ENCODE data around the gene SF3A1. TPM values are rescaled to one million over a fixed set of nuclear protein-coding genes. Genes with fewer than 3 reads are reported as not detected.

Gene SF3A1
- total and polyA plus RNA-seq, 4 donors: 15.8 to 157 (median 45.1) TPM

DNA sequence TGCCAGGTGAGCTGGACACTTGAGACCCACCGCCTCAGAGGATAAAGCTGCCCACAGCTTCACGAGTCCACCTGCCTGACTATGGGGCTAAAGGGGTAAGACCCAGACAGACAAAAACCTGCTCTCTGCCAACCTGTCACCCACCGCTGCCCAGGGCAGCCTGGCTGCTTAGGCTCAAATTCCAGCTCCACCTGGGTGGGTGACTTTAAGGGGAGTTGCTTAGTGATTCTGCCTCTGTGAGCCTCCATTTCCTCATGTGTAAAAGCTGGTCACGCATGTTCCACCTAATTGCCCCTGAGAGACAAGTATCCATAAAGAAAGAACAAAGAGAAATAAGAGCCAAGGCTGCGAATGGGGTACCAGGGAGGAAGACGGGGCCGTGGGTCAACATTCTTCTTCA, 63.7 kb downstream of the SF3A1 start:
- H3K9ac ChIP-seq (ENCODE audit: insufficient read depth in 1 of 2, low read length in 2 of 2): no peak overlapping the region
- no peak for ATAC-seq (ENCODE audit: insufficient read depth, low FRiP score)
- no peaks in the 10 kb centered on the region for H3K9me3 ChIP-seq (ENCODE audit: control insufficient read depth in 4 of 4, insufficient read depth in 3 of 4, low read length in 3 of 4)
- H3K4me1 ChIP-seq (ENCODE audit: control insufficient read depth in 5 of 5, insufficient read depth in 5 of 5, low read length in 5 of 5): peaks cover 4 to 32% (median 29%) of the 10 kb centered on the region in 5 donors
- no peaks in the 10 kb centered on the region for H3K27me3 ChIP-seq (ENCODE audit: control insufficient read depth in 3 of 3, insufficient read depth in 3 of 3, low read length in 2 of 3)
- H3K4me3 ChIP-seq: no peak overlapping the region
- 94 to 98% methylated on average over 7 of the region's 7 CpGs for WGBS, 2 donors
- peaks cover 0 to 46% (median 29%) of the 10 kb centered on the region in 4 donors for H3K36me3 ChIP-seq (ENCODE audit: control insufficient read depth in 4 of 4, insufficient read depth in 4 of 4, low read length in 4 of 4)
- H3K27ac ChIP-seq (ENCODE audit: low read depth in 1 of 2, low read length in 1 of 2): peak overlapping the region in 1 of 2 donors; percentile 89
- no peak for TF ChIP-seq CTCF (IDR thresholded peaks at IDR 0.05; ENCODE audit: control extremely low read depth, extremely low read depth)
- no peak for DNase-seq

DNA sequence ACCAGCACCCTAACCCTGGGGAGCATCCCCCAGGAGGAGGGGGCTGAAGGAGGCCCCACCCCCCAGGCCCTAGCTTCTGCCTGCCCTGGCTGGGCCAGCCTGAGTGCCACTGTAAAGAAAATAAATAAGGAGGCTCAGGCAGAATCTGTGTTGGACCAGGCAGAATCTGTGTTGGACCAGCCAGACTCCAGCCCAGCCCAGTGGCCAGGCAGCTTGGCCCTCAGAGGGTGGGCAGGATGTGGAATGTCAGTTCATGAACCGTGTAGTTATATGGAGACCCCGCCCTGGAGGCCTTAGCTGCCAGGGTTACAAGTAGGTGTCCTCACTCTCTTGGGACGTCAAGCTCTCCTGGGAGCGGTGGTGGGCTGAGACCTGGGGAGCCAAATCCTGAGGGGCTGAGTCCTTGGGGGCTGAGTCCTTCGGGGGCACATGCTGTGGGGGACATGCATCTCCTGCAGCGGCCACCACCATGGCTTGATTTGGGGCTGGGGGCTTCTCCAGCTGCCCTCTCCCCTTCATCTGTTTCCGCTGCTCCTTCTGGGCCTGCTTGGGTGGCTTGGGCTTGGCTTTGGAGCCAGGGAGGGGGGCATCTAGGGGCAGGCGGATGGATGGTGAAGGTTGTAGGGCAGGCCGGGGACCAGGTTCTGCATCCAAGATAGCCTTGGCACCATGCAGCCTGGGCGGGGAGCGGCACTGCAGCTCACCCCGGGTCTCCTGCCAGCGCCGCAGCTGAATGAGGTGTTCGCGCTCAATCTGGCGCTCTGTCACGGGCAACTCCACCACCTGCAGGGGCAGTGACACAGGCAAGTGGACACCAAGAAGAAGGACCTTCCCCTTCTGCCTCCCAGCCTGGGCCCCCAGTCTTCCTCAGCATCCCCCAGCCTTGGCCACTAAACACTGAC, 64.4 kb downstream of the SF3A1 start:
- no peak for ATAC-seq (ENCODE audit: insufficient read depth, low FRiP score)
- peaks cover 0 to 40% (median 26%) of the 10 kb centered on the region in 4 donors for H3K36me3 ChIP-seq (ENCODE audit: control insufficient read depth in 4 of 4, insufficient read depth in 4 of 4, low read length in 4 of 4)
- 91 to 92% methylated on average over 18 of the region's 18 CpGs for WGBS, 2 donors
- H3K4me3 ChIP-seq: no peak overlapping the region
- no peaks in the 10 kb centered on the region for H3K9me3 ChIP-seq (ENCODE audit: control insufficient read depth in 4 of 4, insufficient read depth in 3 of 4, low read length in 3 of 4)
- no peak overlapping the region for H3K9ac ChIP-seq (ENCODE audit: insufficient read depth in 1 of 2, low read length in 2 of 2)
- peaks cover 4 to 35% (median 25%) of the 10 kb centered on the region in 5 donors for H3K4me1 ChIP-seq (ENCODE audit: control insufficient read depth in 5 of 5, insufficient read depth in 5 of 5, low read length in 5 of 5)
- H3K27me3 ChIP-seq (ENCODE audit: control insufficient read depth in 3 of 3, insufficient read depth in 3 of 3, low read length in 2 of 3): no peaks in the 10 kb centered on the region
- no peak for TF ChIP-seq CTCF (IDR thresholded peaks at IDR 0.05; ENCODE audit: control extremely low read depth, extremely low read depth)
- peak overlapping the region; percentile 74 to 89 for H3K27ac ChIP-seq (ENCODE audit: low read depth in 1 of 2, low read length in 1 of 2)
- DNase-seq: no peak

DNA sequence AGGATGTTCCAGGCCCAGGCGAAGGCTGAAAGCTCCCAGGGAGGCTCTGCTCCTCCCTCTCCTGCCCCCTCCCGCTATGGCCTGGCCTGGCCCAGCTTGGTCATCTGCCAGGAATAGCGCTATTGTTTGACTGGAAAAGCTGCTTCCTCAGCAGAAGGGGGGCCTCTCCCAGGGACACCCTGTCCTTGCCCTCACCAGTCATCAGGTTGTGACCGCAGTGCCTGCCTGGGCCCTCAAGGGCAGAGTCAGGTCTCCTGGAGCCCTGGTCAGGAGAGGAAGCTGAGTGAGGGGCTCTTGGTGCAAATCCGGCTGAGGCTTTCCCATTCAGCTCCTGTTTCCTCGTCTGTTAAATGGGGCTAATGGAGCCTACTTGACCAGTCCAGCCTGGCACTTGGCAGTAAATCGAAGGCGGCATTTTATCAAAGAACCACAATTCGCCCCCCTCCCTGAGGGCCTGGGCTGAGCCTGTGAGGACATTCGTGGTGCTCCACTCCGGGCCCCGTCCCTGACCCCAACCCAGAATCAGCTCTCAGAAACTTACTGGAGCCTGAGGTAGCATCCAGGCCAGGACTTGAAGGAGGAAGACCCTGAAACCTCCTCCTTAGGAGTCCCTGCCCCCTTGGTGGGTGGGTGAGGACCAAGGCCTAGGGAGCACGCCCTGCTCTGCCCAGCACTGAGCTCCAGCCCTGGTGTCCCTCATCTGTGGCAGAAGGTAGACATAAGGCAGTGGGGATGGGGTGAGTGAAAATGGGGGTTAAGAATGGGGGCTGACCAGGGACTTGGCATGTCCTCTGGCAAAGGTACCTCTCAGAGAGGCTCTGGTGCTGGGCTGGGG, 65.4 kb downstream of the SF3A1 start:
- peaks cover 0 to 36% (median 24%) of the 10 kb centered on the region in 4 donors for H3K36me3 ChIP-seq (ENCODE audit: control insufficient read depth in 4 of 4, insufficient read depth in 4 of 4, low read length in 4 of 4)
- H3K27me3 ChIP-seq (ENCODE audit: control insufficient read depth in 3 of 3, insufficient read depth in 3 of 3, low read length in 2 of 3): no peaks in the 10 kb centered on the region
- peaks cover 4 to 35% (median 21%) of the 10 kb centered on the region in 5 donors for H3K4me1 ChIP-seq (ENCODE audit: control insufficient read depth in 5 of 5, insufficient read depth in 5 of 5, low read length in 5 of 5)
- no peaks in the 10 kb centered on the region for H3K9me3 ChIP-seq (ENCODE audit: control insufficient read depth in 4 of 4, insufficient read depth in 3 of 4, low read length in 3 of 4)
- no peak overlapping the region for H3K4me3 ChIP-seq
- peak overlapping the region in 1 of 2 donors; percentile 8 for H3K9ac ChIP-seq (ENCODE audit: insufficient read depth in 1 of 2, low read length in 2 of 2)
- WGBS, 2 donors: 47 to 72% methylated on average over 13 of the region's 13 CpGs
- peak; percentile 0 for ATAC-seq (ENCODE audit: insufficient read depth, low FRiP score)
- TF ChIP-seq CTCF (IDR thresholded peaks at IDR 0.05; ENCODE audit: control extremely low read depth, extremely low read depth): no peak
- DNase-seq: peak; percentile 80 to 91 (median 85)
- peak overlapping the region; percentile 87 to 89 for H3K27ac ChIP-seq (ENCODE audit: low read depth in 1 of 2, low read length in 1 of 2)
